NCI-H146 treated with DMSO at 0.1 percent for 48 hours (cell line): ENCODE measurements around the gene KLF7.

Experiments
- DNase-seq: peaks from one replicate; lab custom pipeline; 2025; ENCODE audit not compliant: unreplicated experiment; lab: John Stamatoyannopoulos, UW

The KLF7 gene

GRCh38 chr2:207167099-207167923 lies 1.6 kb upstream of the KLF7 start:
- DNase-seq = no peak

- DNase-seq = peak; percentile 52
Measured at GRCh38 chr2:207166349-207167098, 776 bp upstream of the KLF7 start.

- peak; percentile 79 for DNase-seq
Measured at GRCh38 chr2:207166039-207166348, 246 bp upstream of the KLF7 start.

GRCh38 chr2:207164006-207164831 lies 1.5 kb downstream of the KLF7 start:
- DNase-seq = peak; percentile 2

GRCh38 chr2:207163756-207164005 lies 2.1 kb downstream of the KLF7 start:
- DNase-seq = no peak

GRCh38 chr2:207163053-207163755 lies 2.5 kb downstream of the KLF7 start:
- no peak for DNase-seq

- no peak for DNase-seq
Measured at GRCh38 chr2:207162316-207162715, 3.4 kb downstream of the KLF7 start.

- DNase-seq = no peak
Measured at GRCh38 chr2:207161247-207162123, 4.3 kb downstream of the KLF7 start.

- no peak for DNase-seq
Measured at GRCh38 chr2:207160115-207160514, 5.6 kb downstream of the KLF7 start.

GRCh38 chr2:207159002-207159401 lies 6.7 kb downstream of the KLF7 start:
- DNase-seq = no peak

- DNase-seq = no peak
Measured at GRCh38 chr2:207157731-207158130, 8.0 kb downstream of the KLF7 start.

- DNase-seq = no peak
Measured at GRCh38 chr2:207157162-207157481, 8.6 kb downstream of the KLF7 start.

GRCh38 chr2:207156451-207157161 lies 9.1 kb downstream of the KLF7 start:
- no peak for DNase-seq

GRCh38 chr2:207155516-207156444 lies 10.0 kb downstream of the KLF7 start:
- DNase-seq = peak; percentile 4

GRCh38 chr2:207154556-207155510 lies 10.9 kb downstream of the KLF7 start:
- no peak for DNase-seq

- DNase-seq = no peak
Measured at GRCh38 chr2:207153266-207153975, 12.3 kb downstream of the KLF7 start.

- DNase-seq = no peak
Measured at GRCh38 chr2:207151048-207151447, 14.7 kb downstream of the KLF7 start.
